ENCODE results near the gene NFKBIL1. TPM values are rescaled to one million over a fixed set of nuclear protein-coding genes. Genes with fewer than 3 reads are reported as not detected.

The NFKBIL1 gene
- total RNA-seq, 1 experiment from 2014 or later = 19.5 TPM

- ATAC-seq = peak; percentile 80
- H3K27ac Mint-ChIP-seq = peak overlapping the region; percentile 42
- no peak for DNase-seq (ENCODE audit: low spot score)
- H3K36me3 Mint-ChIP-seq = no peaks in the 10 kb centered on the region
- peaks cover 7% of the 10 kb centered on the region for H3K4me1 Mint-ChIP-seq
- ChIA-PET POLR2A (interaction anchor here (1.0 kb wide), 1 partner anchor 21 kb away, joined by 5 read pairs; the partner anchor contains the start of genes ATP6V1G2 and NFKBIL1), CTCF (interaction anchor here (1.1 to 3.8 kb wide), 5 partner anchors 13 to 30 kb away, joined by 3 to 36 read pairs (median 4); partner anchors contain the start of genes ATP6V1G2, LST1, LTB and NCR3)
- H3K9me3 Mint-ChIP-seq = no peaks in the 10 kb centered on the region
- TF ChIP-seq GABPB1 (CRISPR knock-in tag; IDR thresholded peaks at IDR 0.05) = no peak
- TF ChIP-seq ZNF219 (CRISPR knock-in tag; IDR thresholded peaks at IDR 0.05; ENCODE audit: borderline replicate concordance) = no peak
- no peak for TF ChIP-seq ZNF416 (CRISPR knock-in tag; IDR thresholded peaks at IDR 0.05)
- no peak for TF ChIP-seq HMGA2 (CRISPR knock-in tag; IDR thresholded peaks at IDR 0.05)
- no peak for TF ChIP-seq ATF3 (CRISPR knock-in tag; conservative IDR thresholded peaks at IDR 0.05)
- no peak for TF ChIP-seq PRDM15 (CRISPR knock-in tag; IDR thresholded peaks at IDR 0.05)
- TF ChIP-seq OVOL2 (CRISPR knock-in tag; IDR thresholded peaks at IDR 0.05; ENCODE audit: borderline replicate concordance) = no peak
- TF ChIP-seq ZNF232 (CRISPR knock-in tag; IDR thresholded peaks at IDR 0.05) = no peak
- TF ChIP-seq NFYB (CRISPR knock-in tag; conservative IDR thresholded peaks at IDR 0.05; ENCODE audit: low read depth) = no peak
- TF ChIP-seq, protein P1, sequence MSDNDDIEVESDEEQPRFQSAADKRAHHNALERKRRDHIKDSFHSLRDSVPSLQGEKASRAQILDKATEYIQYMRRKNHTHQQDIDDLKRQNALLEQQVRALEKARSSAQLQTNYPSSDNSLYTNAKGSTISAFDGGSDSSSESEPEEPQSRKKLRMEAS (CRISPR knock-in tag; IDR thresholded peaks at IDR 0.05) = no peak
- TF ChIP-seq NFE2L1 (CRISPR knock-in tag; IDR thresholded peaks at IDR 0.05) = no peak
- TF ChIP-seq HMGXB4 (CRISPR knock-in tag; IDR thresholded peaks at IDR 0.05) = no peak
- no peak for TF ChIP-seq PRRX2 (CRISPR knock-in tag; IDR thresholded peaks at IDR 0.05)
- TF ChIP-seq, protein P2, sequence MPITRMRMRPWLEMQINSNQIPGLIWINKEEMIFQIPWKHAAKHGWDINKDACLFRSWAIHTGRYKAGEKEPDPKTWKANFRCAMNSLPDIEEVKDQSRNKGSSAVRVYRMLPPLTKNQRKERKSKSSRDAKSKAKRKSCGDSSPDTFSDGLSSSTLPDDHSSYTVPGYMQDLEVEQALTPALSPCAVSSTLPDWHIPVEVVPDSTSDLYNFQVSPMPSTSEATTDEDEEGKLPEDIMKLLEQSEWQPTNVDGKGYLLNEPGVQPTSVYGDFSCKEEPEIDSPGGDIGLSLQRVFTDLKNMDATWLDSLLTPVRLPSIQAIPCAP (CRISPR knock-in tag; IDR thresholded peaks at IDR 0.05) = no peak
- no peak for TF ChIP-seq SOX15 (CRISPR knock-in tag; IDR thresholded peaks at IDR 0.05)
- TF ChIP-seq, protein P3, sequence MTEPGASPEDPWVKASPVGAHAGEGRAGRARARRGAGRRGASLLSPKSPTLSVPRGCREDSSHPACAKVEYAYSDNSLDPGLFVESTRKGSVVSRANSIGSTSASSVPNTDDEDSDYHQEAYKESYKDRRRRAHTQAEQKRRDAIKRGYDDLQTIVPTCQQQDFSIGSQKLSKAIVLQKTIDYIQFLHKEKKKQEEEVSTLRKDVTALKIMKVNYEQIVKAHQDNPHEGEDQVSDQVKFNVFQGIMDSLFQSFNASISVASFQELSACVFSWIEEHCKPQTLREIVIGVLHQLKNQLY (CRISPR knock-in tag; IDR thresholded peaks at IDR 0.05) = no peak
- H3K4me3 Mint-ChIP-seq = no peak overlapping the region
- peaks cover under 1% of the 10 kb centered on the region; the same call in 1 of the 2 replicates for H3K27me3 Mint-ChIP-seq (ENCODE audit: low read depth)
Measured at GRCh38 chr6:31567531-31568370, 20.3 kb downstream of the NFKBIL1 start.

DNA sequence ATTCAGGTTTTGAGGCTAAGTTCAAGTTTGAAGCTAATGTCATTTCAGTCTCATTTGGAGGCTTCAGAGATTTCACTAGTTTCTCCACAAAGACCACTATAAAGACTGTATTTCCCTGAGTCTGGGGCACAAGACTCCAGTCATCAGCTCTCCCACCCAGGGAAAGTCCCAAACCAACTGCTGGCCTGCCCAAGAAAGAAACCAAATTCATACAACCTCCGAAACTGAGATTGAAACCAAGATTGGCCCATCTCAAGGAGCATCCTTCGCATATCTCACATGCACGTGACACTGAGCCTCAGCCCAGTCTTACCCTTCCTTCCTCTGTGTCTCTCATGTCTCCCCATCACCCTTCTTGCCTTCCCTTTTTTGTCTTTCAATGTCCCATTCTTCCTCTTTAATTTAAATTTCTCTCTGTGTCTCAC is 21.1 kb downstream of the NFKBIL1 start:
- Mint-ChIP-seq H3K9me3 (no peaks in the 10 kb centered on the region), H3K27ac (no peak overlapping the region), H3K4me1 (peaks cover 8% of the 10 kb centered on the region), H3K36me3 (no peaks in the 10 kb centered on the region), H3K4me3 (no peak overlapping the region), H3K27me3 (ENCODE audit: low read depth) (peaks cover 5% of the 10 kb centered on the region)
- TF ChIP-seq, protein P4, sequence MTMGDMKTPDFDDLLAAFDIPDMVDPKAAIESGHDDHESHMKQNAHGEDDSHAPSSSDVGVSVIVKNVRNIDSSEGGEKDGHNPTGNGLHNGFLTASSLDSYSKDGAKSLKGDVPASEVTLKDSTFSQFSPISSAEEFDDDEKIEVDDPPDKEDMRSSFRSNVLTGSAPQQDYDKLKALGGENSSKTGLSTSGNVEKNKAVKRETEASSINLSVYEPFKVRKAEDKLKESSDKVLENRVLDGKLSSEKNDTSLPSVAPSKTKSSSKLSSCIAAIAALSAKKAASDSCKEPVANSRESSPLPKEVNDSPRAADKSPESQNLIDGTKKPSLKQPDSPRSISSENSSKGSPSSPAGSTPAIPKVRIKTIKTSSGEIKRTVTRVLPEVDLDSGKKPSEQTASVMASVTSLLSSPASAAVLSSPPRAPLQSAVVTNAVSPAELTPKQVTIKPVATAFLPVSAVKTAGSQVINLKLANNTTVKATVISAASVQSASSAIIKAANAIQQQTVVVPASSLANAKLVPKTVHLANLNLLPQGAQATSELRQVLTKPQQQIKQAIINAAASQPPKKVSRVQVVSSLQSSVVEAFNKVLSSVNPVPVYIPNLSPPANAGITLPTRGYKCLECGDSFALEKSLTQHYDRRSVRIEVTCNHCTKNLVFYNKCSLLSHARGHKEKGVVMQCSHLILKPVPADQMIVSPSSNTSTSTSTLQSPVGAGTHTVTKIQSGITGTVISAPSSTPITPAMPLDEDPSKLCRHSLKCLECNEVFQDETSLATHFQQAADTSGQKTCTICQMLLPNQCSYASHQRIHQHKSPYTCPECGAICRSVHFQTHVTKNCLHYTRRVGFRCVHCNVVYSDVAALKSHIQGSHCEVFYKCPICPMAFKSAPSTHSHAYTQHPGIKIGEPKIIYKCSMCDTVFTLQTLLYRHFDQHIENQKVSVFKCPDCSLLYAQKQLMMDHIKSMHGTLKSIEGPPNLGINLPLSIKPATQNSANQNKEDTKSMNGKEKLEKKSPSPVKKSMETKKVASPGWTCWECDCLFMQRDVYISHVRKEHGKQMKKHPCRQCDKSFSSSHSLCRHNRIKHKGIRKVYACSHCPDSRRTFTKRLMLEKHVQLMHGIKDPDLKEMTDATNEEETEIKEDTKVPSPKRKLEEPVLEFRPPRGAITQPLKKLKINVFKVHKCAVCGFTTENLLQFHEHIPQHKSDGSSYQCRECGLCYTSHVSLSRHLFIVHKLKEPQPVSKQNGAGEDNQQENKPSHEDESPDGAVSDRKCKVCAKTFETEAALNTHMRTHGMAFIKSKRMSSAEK (CRISPR knock-in tag; IDR thresholded peaks at IDR 0.05; ENCODE audit: borderline replicate concordance) = no peak
- TF ChIP-seq NR2C2 (CRISPR knock-in tag; IDR thresholded peaks at IDR 0.05) = no peak
- TF ChIP-seq MYBL2 (CRISPR knock-in tag; IDR thresholded peaks at IDR 0.05) = no peak
- no peak for TF ChIP-seq RELA (CRISPR knock-in tag; IDR thresholded peaks at IDR 0.05; ENCODE audit: borderline replicate concordance)
- no peak for ATAC-seq
- no peak for DNase-seq (ENCODE audit: low spot score)
- ChIA-PET POLR2A (interaction anchor here (1.0 kb wide), 1 partner anchor 22 kb away, joined by 5 read pairs; the partner anchor contains the start of genes ATP6V1G2 and NFKBIL1), CTCF (interaction anchor here (1.1 to 3.8 kb wide), 5 partner anchors 13 to 30 kb away, joined by 3 to 36 read pairs (median 6); partner anchors contain the start of genes ATP6V1G2, LST1 and LTB)
